ENCODE data around the gene CFDP1. TPM values are rescaled to one million over a fixed set of nuclear protein-coding genes. Genes with fewer than 3 reads are reported as not detected.
A peak's percentile ranks its signal among the peaks of the same experiment; 100 is the strongest.
"Not testable (repeated sequence)": the region's sequence is repeated elsewhere in the genome, so short reads cannot be mapped to it uniquely, and the experiment has no call there.

CFDP1 gene
- total RNA-seq, 2 donors from 2014 or later, result 88.7 to 117 TPM

- Histone ChIP-seq H3K27me3 (ENCODE audit: control insufficient read depth, insufficient read depth, low read length, poor library complexity, severe bottlenecking) (no peaks in the 10 kb centered on the region), H3K9me3 (ENCODE audit: control insufficient read depth, low read length) (no peaks in the 10 kb centered on the region), H3K36me3 (ENCODE audit: control insufficient read depth, insufficient read depth, low read length) (peaks cover 37% of the 10 kb centered on the region), H3K27ac (ENCODE audit: low read depth, low read length) (no peak overlapping the region), H3K9ac (ENCODE audit: extremely low read depth, low read length, poor library complexity, severe bottlenecking) (no peak overlapping the region), H3K4me1 (ENCODE audit: control insufficient read depth, insufficient read depth, low read length) (peaks cover 3% of the 10 kb centered on the region), H3K4me3 (ENCODE audit: low read length) (no peak overlapping the region)
- Mint-ChIP-seq H3K9me3 (no peaks in the 10 kb centered on the region), H3K36me3 (ENCODE audit: low read depth) (peaks cover 27% of the 10 kb centered on the region), H3K27me3 (ENCODE audit: insufficient read depth) (no peaks in the 10 kb centered on the region), H3K27ac (no peak overlapping the region), H3K4me1 (peaks cover 3% of the 10 kb centered on the region), H3K4me3 (no peak overlapping the region)
- no peak for DNase-seq
- WGBS, 2 experiments (ENCODE audit: insufficient coverage in 1 of 2, insufficient read length in 1 of 2), result 96 to 100% methylated on average over 2 to 3 of the region's 3 CpGs
- TF ChIP-seq CTCF (conservative IDR thresholded peaks at IDR 0.05), result no peak
Measured at GRCh38 chr16:75443298-75443697, 10.0 kb upstream of the CFDP1 start.

- H3K4me1 Mint-ChIP-seq, result peaks cover 14% of the 10 kb centered on the region
- no peaks in the 10 kb centered on the region for H3K36me3 ChIP-seq (ENCODE audit: control insufficient read depth, insufficient read depth, low read length)
- H3K9ac ChIP-seq (ENCODE audit: extremely low read depth, low read length, poor library complexity, severe bottlenecking), result peak overlapping the region; percentile 93
- WGBS, 2 experiments (ENCODE audit: insufficient coverage in 1 of 2, insufficient read length in 1 of 2), result 10 to 27% methylated on average over 28 to 32 of the region's 32 CpGs
- H3K27me3 Mint-ChIP-seq (ENCODE audit: insufficient read depth), result peaks cover 4% of the 10 kb centered on the region
- peak overlapping the region; percentile 64 for H3K4me3 Mint-ChIP-seq
- no peaks in the 10 kb centered on the region for H3K27me3 ChIP-seq (ENCODE audit: control insufficient read depth, insufficient read depth, low read length, poor library complexity, severe bottlenecking)
- no peaks in the 10 kb centered on the region for H3K4me1 ChIP-seq (ENCODE audit: control insufficient read depth, insufficient read depth, low read length)
- peaks cover 3% of the 10 kb centered on the region for H3K9me3 Mint-ChIP-seq
- H3K27ac ChIP-seq (ENCODE audit: low read depth, low read length), result peak overlapping the region; percentile 70
- H3K36me3 Mint-ChIP-seq (ENCODE audit: low read depth), result peaks cover 18% of the 10 kb centered on the region
- peak; percentile 91 for DNase-seq
- H3K27ac Mint-ChIP-seq, result peak overlapping the region; percentile 96
- TF ChIP-seq CTCF (conservative IDR thresholded peaks at IDR 0.05), result no peak
- H3K4me3 ChIP-seq (ENCODE audit: low read length), result peak overlapping the region; percentile 93
- H3K9me3 ChIP-seq (ENCODE audit: control insufficient read depth, low read length), result no peaks in the 10 kb centered on the region
Measured at GRCh38 chr16:75433732-75434413, 570 bp upstream of the CFDP1 start.

GRCh38 chr16:75429621-75430403 lies 3.5 kb downstream of the CFDP1 start:
- Mint-ChIP-seq H3K4me3 (no peak overlapping the region), H3K9me3 (no peaks in the 10 kb centered on the region), H3K27ac (no peak overlapping the region), H3K4me1 (peaks cover 21% of the 10 kb centered on the region), H3K36me3 (ENCODE audit: low read depth) (peaks cover 26% of the 10 kb centered on the region), H3K27me3 (ENCODE audit: insufficient read depth) (peaks cover under 1% of the 10 kb centered on the region)
- DNase-seq, result no peak
- Histone ChIP-seq H3K27ac (ENCODE audit: low read depth, low read length) (no peak overlapping the region), H3K9ac (ENCODE audit: extremely low read depth, low read length, poor library complexity, severe bottlenecking) (no peak overlapping the region), H3K4me3 (ENCODE audit: low read length) (no peak overlapping the region), H3K4me1 (ENCODE audit: control insufficient read depth, insufficient read depth, low read length) (no peaks in the 10 kb centered on the region), H3K27me3 (ENCODE audit: control insufficient read depth, insufficient read depth, low read length, poor library complexity, severe bottlenecking) (no peaks in the 10 kb centered on the region), H3K36me3 (ENCODE audit: control insufficient read depth, insufficient read depth, low read length) (no peaks in the 10 kb centered on the region), H3K9me3 (ENCODE audit: control insufficient read depth, low read length) (no peaks in the 10 kb centered on the region)
- 85 to 96% methylated on average over 3 to 11 of the region's 11 CpGs for WGBS, 2 experiments (ENCODE audit: insufficient coverage in 1 of 2, insufficient read length in 1 of 2)
- no peak for TF ChIP-seq CTCF (conservative IDR thresholded peaks at IDR 0.05)

GRCh38 chr16:75426524-75426923 lies 6.8 kb downstream of the CFDP1 start:
- H3K27ac ChIP-seq (ENCODE audit: low read depth, low read length); H3K4me3 ChIP-seq (ENCODE audit: low read length); H3K36me3 ChIP-seq (ENCODE audit: control insufficient read depth, insufficient read depth, low read length); H3K9ac ChIP-seq (ENCODE audit: extremely low read depth, low read length, poor library complexity, severe bottlenecking); H3K27me3 Mint-ChIP-seq (ENCODE audit: insufficient read depth); H3K27me3 ChIP-seq (ENCODE audit: control insufficient read depth, insufficient read depth, low read length, poor library complexity, severe bottlenecking); H3K27ac Mint-ChIP-seq; H3K4me3 Mint-ChIP-seq; H3K9me3 Mint-ChIP-seq; H3K4me1 ChIP-seq (ENCODE audit: control insufficient read depth, insufficient read depth, low read length); DNase-seq; H3K9me3 ChIP-seq (ENCODE audit: control insufficient read depth, low read length): not testable (repeated sequence)
- H3K36me3 Mint-ChIP-seq (ENCODE audit: low read depth), result peaks cover 28% of the 10 kb centered on the region
- 79 to 97% methylated on average over 2 of the region's 2 CpGs for WGBS, 2 experiments (ENCODE audit: insufficient coverage in 1 of 2, insufficient read length in 1 of 2)
- peaks cover 25% of the 10 kb centered on the region for H3K4me1 Mint-ChIP-seq

Measured in endodermal cell (in vitro differentiated cells).